Skin epidermis (tissue), 12 donors: Measurements from ENCODE around the gene CHTF18.
"Not testable (repeated sequence)": the region's sequence is repeated elsewhere in the genome, so short reads cannot be mapped to it uniquely, and the experiment has no call there.

Source experiments
- H3K27ac ChIP-seq, 21 experiments: fragments of 200-600 bp; sonication (generic) in 11 of 21; one replicate each; pipeline ENCODE4 v1.5.0; 2020; ENCODE audit warnings: mild to moderate bottlenecking in 3 of 21, inconsistent platforms in 2 of 21, moderate library complexity in 2 of 21
- H3K4me3 ChIP-seq, 7 experiments: fragments of 200-600 bp; sonication (generic) in 2 of 7; one replicate each; pipeline ENCODE4 v1.5.0; 2020; ENCODE audit warnings: inconsistent platforms in 2 of 7, mild to moderate bottlenecking in 2 of 7, moderate library complexity in 1 of 7

Gene CHTF18

DNA sequence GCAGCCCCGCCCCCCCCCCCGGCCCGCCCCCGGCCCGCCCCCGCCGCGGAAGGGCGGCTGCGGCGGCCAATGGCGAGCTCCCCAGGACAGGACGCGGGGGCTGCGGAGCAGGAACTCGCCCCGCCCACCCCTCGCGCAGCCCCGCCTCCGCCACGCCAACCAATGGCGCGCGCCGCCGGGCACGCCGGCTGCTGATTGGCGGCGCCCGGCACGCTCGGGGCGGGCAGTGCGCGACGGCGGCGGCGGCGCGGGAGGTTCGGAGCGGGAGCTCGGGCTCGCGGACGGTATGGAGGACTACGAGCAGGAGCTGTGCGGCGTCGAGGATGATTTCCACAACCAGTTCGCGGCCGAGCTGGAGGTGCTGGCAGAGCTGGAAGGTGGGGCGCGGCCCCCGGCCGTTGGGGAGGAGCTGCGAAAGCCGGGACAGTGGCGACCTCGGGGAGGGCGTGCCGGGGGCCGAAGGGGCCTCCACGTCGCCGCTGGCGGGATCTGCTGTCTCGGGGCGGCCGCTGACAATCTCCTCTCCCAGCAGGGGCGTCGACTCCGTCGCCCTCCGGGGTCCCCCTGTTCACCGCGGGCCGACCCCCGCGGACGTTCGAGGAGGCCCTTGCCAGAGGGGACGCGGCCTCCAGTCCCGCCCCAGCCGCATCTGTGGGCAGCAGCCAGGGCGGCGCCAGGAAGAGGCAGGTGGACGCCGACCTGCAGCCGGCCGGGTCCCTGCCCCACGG is at the start of gene CHTF18:
CHTF18 (plus strand) TSS at position 222 of the 728 bp plus-strand sequence; CDS start at position 287, 65 bp downstream.
- peak within 1 kb of the TSS; percentile 63 to 99 (median 97) for H3K4me3 ChIP-seq
- peak within 1 kb of the TSS; percentile 66 to 96 (median 85) for H3K27ac ChIP-seq

DNA sequence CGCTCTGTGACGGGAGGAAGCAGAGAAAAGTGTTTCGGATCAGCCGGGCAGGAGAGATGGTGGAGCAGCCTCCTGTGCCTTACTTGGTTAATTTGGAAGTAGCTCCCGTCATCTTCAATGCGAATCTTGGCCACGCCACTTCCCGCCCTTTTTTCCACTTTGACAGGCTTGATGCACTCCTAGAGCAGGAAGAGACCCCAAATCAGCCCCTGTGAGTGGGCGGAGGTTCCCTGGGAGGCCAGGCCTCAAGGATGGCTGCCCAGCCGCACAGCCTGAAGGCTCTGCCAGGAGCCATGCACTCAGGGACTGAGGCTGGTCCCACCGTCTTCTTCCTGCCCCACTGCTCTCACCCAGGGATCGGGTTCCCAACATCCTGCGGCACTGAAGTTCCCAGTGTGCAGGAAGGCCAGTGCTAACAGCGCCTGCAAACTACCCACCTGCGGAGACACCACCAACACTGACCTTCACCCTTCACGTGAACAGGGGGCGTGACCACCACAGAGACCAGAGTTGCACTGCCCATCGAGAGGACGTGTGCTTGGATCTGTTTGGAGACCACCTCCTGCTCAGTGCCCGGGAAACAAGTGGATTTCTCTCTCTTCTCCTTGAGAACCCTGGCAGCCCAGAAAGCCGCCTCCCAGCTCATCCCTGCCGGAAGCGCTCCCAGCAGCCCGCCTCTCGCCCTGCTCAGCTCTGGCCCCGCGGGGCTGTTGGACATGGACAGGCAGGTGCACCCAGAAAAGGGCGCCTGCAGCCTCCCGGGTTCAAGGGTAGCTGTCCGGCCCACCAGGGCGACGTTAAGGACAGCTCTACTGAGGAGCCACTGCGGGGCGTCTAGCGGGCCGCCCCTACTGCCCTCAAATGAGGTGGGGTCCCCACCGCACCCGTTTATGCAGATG is 48.6 kb upstream of the CHTF18 start:
- peak overlapping the region; percentile 64 to 99 (median 82) for H3K4me3 ChIP-seq
- H3K27ac ChIP-seq: peak overlapping the region in 20 of 21 experiments; percentile 67 to 94 (median 84)

GRCh38 chr16:740459-740763 is 48.0 kb upstream of the CHTF18 start:
- H3K27ac ChIP-seq: peak overlapping the region; percentile 67 to 94 (median 82)
- H3K4me3 ChIP-seq: peak overlapping the region; percentile 64 to 99 (median 82)

DNA sequence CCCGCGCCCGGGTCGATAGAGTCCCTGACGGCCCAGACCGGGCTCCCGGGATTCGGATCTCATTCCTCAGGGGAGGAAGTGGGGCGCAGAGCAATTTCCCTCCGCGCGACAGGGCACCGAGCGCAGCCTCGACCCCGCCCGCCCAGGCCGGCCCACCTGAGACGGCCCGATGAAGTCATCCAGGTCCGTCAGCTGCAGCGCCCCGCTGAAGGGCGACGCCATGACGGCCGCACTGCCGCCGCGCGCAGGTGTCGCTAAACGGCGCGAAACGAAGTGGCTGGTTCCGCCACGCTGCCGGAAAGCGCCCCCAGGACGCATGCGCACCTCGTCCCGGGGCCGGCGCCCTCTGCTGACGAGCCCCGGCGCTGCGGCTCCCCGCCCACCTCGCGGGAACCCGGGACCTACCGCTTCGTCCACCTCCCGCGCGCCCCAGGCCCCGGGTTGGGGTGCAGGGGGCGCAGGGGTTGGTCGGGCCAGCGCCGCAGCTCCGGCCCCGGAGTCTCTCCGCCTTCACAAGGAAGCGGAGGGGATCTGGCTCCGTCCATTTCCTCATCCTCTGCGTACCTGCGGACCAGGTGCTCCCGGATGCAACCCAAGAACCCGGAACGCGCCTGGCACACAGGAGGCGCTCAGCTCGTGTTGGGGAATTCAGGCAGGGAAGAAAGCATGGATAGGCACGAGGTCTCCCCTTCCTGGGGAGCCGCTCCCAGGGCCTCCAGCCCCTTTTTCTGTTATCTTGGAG is 47.5 kb upstream of the CHTF18 start, which contains the start of gene CIAO3:
CIAO3 (minus strand) TSS at position 234 of the 742 bp plus-strand sequence; CDS start at position 222, 12 bp downstream.
- H3K27ac ChIP-seq: peak within 1 kb of the TSS; percentile 67 to 94 (median 82)
- peak within 1 kb of the TSS; percentile 64 to 99 (median 82) for H3K4me3 ChIP-seq

GRCh38 chr16:741986-742629 is 46.3 kb upstream of the CHTF18 start:
- Histone ChIP-seq H3K4me3 (no peak overlapping the region), H3K27ac (no peak overlapping the region)

DNA sequence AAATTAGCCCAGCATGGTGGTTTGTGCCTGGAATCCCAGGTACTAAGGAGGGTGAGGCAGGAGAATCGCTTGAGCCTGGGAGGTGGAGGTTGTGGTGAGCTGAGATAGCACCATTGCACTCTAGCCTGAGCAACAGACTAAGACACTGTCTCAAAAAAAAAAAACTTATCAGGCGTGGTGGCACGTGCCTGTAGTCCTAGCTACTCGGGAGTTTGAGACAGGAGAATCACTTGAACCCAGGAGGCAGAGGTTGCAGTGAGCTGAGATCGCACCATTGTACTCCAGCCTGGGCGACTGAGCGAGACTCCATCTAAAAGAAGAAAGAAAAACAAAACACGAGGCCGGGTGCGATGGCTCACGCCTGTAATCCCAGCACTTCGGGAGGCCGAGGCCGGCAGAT is 45.5 kb upstream of the CHTF18 start:
- H3K4me3 ChIP-seq, H3K27ac ChIP-seq: not testable (repeated sequence)

- H3K4me3 ChIP-seq: no peak overlapping the region
- no peak overlapping the region for H3K27ac ChIP-seq
Measured at GRCh38 chr16:743794-744500, 44.5 kb upstream of the CHTF18 start.

GRCh38 chr16:745739-746138 is 42.7 kb upstream of the CHTF18 start:
- H3K4me3 ChIP-seq: no peak overlapping the region
- H3K27ac ChIP-seq: no peak overlapping the region

DNA sequence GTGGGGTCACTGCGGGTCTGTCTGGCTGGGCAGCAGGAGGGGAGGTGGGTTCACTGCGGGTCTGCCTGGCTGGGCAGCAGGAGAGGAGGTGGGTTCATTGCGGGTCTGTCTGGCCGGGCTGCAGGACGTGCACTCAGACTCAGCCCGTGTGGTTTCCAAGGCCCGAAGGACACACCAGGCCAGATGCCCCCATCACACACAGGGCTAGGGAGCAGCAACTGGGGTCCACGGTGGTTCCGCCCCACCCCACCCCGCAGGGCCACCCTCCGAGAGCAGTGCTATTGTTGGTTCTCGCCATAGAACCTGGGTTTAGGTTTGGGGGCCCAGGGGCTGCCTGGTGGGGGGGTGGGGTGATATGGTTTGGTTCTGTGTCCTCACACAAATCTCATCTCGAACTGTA is 41.8 kb upstream of the CHTF18 start:
- H3K4me3 ChIP-seq: no peak overlapping the region
- H3K27ac ChIP-seq: no peak overlapping the region

DNA sequence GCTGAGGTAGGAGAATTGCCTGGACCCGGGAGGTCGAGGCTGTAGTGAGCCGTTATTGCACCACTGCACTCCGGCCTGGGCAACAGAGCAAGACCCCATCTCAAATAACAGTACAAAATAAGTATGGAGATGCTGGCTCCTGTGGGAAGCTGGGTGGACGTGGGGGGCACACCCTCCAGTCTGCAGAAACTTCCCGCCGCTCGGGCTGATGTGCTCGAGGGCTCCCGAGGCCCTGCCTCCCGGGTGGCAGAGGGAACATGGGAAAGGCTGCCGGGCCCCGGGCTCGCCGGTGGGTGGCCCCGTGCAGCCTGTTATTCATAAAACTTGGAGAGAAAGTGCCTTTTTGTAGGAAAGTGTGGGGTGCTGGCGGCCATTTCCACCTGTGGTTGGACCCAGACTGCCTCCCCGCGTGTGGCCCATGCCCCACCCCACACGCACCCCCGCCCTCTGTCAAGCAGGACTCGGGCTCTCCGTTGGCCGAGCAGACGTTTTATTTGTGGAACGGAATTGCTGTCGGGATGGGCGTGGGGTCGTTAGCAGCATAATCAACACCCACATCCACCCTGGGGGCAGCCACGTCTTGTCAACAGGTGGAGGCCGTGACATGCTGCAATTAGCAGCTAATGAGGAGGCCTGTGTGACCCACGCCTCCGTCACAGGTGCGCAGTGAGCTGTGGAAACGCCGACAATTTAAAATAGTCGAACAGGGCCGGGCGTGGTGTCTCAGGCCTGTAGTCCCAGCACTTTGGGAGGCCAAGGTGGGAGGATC is 40.3 kb upstream of the CHTF18 start:
- Histone ChIP-seq H3K4me3 (no peak overlapping the region), H3K27ac (no peak overlapping the region)

DNA sequence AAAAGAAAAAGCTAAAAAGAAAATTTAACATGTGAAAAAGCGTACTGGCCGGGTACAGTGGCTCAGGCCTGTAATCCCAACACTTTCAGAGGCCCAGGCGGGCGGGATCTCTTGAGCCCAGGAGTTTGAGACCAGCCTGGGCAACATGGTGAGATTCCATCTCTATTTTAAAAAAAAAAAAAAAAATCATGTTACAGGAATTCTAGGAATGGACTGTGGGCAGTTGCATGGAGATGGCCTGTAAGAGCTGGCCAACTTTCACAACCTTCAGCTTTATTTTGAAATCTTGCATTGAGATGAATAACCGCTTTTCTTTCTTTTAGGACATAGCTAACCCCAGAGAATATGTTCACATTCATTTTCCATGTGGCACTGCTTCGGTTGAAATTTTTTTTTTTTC is 39.4 kb upstream of the CHTF18 start:
- Histone ChIP-seq H3K4me3 (no peak overlapping the region), H3K27ac (no peak overlapping the region)

DNA sequence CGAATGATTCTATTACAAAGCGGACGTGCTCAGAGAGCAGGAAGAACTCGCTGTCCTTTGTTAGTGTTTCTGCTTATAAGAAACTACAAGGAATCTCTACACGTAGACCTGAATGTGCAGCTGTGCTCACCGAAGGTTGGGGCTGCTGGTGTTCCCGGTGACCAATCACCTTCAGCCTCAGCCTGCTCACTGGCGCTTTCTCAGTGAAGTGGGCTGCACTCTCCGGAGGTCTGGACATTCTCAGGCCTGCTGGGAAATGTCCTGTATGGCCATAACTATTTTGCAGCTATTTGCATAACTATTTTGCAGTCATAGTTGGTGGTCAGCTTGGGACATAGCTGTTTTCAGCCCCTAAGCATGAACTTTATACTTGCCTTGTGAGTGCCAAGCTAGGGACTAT is 37.9 kb upstream of the CHTF18 start:
- Histone ChIP-seq H3K27ac (no peak overlapping the region), H3K4me3 (no peak overlapping the region)

DNA sequence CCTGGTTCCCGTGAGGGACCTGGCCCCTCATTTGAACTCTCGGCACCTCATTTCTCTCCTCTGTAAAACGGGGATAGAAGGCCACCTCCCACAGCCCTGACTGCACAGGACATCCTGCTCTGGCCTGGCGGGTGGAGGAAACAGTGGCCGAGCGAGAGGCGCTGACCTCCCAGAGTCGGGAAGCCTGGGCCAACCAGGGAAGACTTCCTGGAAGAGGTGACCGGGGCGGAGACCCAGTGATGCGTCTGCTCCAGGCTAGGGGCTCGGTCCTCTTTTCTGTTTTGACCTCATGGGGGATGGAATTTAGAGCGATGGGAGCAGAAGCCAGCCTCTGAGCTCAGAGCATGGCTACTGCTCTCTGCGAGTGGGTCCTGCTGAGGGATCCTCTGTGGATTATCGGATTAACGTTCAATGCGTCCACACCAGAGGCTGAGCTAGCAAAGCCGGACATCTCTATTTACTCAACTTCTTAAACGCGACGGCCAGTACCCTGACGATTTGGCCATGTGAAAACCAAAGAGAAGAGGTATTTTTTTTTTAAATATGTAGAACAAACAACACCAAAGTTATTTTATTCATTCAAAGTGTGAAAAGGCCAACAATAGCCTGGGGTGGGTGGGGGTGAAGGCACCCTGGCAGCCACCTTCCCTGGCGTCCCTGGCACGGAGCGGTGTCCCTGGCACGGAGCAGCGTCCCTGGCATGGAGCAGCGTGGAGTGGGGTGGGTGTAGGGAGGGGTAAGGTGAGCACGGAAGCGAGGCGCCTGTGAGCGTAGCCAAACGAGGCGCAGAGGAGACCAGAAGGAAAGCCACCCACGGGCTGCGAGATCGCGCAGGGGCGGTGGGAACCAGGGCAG is 37.0 kb upstream of the CHTF18 start:
- no peak overlapping the region for H3K27ac ChIP-seq
- no peak overlapping the region for H3K4me3 ChIP-seq

- Histone ChIP-seq H3K27ac (no peak overlapping the region), H3K4me3 (no peak overlapping the region)
Measured at GRCh38 chr16:752007-752312, 36.5 kb upstream of the CHTF18 start.

DNA sequence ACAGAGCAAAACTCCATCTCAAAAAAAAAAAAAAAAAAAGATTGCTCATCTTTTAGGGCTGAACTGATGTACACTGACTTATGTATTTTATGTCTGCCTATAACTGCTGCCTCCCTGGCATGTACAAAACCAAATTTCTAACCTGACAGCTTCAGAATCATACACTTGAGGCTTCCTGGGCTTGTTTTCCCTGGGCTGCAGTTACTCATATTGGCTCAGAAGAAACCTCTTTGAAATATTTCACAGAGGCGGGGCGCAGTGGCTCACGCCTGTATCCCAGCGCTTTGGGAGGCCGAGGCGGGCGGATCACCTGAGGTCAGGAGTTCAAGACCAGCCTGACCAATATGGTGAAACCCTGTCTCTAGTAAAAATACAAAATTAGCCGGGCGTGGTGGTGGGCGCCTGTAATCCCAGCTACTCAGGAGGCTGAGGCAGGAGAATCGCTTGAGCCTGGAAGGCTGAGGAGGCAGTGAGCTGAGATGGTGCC is 34.3 kb upstream of the CHTF18 start:
- H3K27ac ChIP-seq: peak overlapping the region in 1 of 21 experiments; percentile 14
- not testable (repeated sequence) for H3K4me3 ChIP-seq

- Histone ChIP-seq H3K27ac (no peak overlapping the region), H3K4me3 (no peak overlapping the region)
Measured at GRCh38 chr16:754656-755055, 33.8 kb upstream of the CHTF18 start.

- Histone ChIP-seq H3K27ac (no peak overlapping the region), H3K4me3 (no peak overlapping the region)
Measured at GRCh38 chr16:756428-756827, 32.0 kb upstream of the CHTF18 start.
